ENCODE data around the gene C13orf42. TPM values are rescaled to one million over a fixed set of nuclear protein-coding genes. Genes with fewer than 3 reads are reported as not detected.

C13orf42 gene
- total RNA-seq, 1 donor from 2014 or later: not detected

- DNase-seq (ENCODE audit: low spot score): no peak
- ATAC-seq: no peak
These were observed 75.1 kb downstream of the C13orf42 start for GRCh38 chr13:51035978-51036377.

- no peak for ATAC-seq
- DNase-seq (ENCODE audit: low spot score): no peak
These were observed 75.6 kb downstream of the C13orf42 start for GRCh38 chr13:51035469-51035868.

GRCh38 chr13:51034906-51035305, 76.2 kb downstream of the C13orf42 start:
- ATAC-seq: no peak
- no peak for DNase-seq (ENCODE audit: low spot score)

GRCh38 chr13:51033421-51034185, 77.5 kb downstream of the C13orf42 start:
- ATAC-seq (no peak), DNase-seq (ENCODE audit: low spot score) (no peak)

- DNase-seq (ENCODE audit: low spot score): no peak
These were observed 78.2 kb downstream of the C13orf42 start for GRCh38 chr13:51032831-51033230.

More at GRCh38 chr13:51032831-51033230, 78.2 kb downstream of the C13orf42 start:
- ATAC-seq: no peak

Other genes with a start within 250 kb of the C13orf42 start
- gene RNASEH2B, start 201.5 kb downstream of the C13orf42 start, total RNA-seq: 6.8 TPM
- gene FAM124A, start 111.1 kb upstream of the C13orf42 start, total RNA-seq: 0.50 TPM
- not detected for gene SERPINE3, start 228.4 kb upstream of the C13orf42 start, total RNA-seq